Measurements from ENCODE around the gene C2CD2L.
A peak's percentile ranks its signal among the peaks of the same experiment; 100 is the strongest.

GRCh38 chr11:119100246-119100970, 6.7 kb upstream of the C2CD2L start:
- TF ChIP-seq BHLHE40 (IDR thresholded peaks at IDR 0.05; ENCODE audit: low read depth, low read length) (no peak), CTCF (conservative IDR thresholded peaks at IDR 0.05; ENCODE audit: low read depth, low read length) (peak; percentile 52)
